Ovary (tissue), 3 donors: ENCODE data around the gene EXOG.

Source experiments
- POLR2A ChIP-seq: fragments of 450-650 bp; IDR thresholded peaks from one replicate; pipeline ENCODE4 v1.6.1; 2017; ENCODE audit warnings: antibody characterized with exemption, mild to moderate bottlenecking, moderate library complexity
- TF ChIP-seq, protein P1 (sequence below), 3 donors: fragments of 450-650 bp in 2 of 3; fragments of 200-600 bp in 1 of 3; IDR thresholded peaks; one replicate each; pipeline versions ENCODE4 v1.5.1 to v1.8.0; 2016 to 2022; ENCODE audit warnings: antibody characterized with exemption in 3 of 3, mild to moderate bottlenecking in 1 of 3
- donor health status: DM: no; HTN: no; CAD: no.

DNA sequence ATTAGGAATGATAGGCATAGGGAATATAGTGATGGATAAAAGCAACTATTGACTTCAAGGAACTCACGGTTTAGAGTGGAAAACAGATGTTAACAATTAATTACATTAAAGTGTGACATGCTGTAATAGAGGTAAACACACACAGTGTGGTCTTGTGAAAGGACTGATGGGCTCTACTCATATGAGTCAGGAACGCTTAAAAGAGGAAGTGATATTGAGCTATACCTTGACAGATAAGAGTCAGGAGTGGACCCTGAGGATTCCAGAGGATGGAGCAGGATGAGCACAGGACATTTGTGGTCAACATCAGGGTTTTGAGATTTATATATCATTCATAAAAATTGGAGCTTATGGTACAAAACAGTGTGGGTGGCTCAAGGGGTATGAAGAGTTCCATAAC lies 11.0 kb downstream of the EXOG start:
- TF ChIP-seq, protein P1, sequence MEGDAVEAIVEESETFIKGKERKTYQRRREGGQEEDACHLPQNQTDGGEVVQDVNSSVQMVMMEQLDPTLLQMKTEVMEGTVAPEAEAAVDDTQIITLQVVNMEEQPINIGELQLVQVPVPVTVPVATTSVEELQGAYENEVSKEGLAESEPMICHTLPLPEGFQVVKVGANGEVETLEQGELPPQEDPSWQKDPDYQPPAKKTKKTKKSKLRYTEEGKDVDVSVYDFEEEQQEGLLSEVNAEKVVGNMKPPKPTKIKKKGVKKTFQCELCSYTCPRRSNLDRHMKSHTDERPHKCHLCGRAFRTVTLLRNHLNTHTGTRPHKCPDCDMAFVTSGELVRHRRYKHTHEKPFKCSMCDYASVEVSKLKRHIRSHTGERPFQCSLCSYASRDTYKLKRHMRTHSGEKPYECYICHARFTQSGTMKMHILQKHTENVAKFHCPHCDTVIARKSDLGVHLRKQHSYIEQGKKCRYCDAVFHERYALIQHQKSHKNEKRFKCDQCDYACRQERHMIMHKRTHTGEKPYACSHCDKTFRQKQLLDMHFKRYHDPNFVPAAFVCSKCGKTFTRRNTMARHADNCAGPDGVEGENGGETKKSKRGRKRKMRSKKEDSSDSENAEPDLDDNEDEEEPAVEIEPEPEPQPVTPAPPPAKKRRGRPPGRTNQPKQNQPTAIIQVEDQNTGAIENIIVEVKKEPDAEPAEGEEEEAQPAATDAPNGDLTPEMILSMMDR (IDR thresholded peaks at IDR 0.05): no peak
- TF ChIP-seq POLR2A: no peak
